ENCODE data around the gene FCHO2. TPM values are rescaled to one million over a fixed set of nuclear protein-coding genes. Genes with fewer than 3 reads are reported as not detected.

The FCHO2 gene
- total RNA-seq, 1 experiment from 2014 or later, result 5.8 TPM

- H2BK15ac ChIP-seq (ENCODE audit: low read depth, low read length), result no peak overlapping the region
- Mint-ChIP-seq H3K36me3 (ENCODE audit: insufficient read depth in 1 of 3, low read depth in 3 of 3) (peaks cover 0 to 7% (median 0%) of the 10 kb centered on the region in 3 experiments; a peak in 1 of 7 replicates), H3K4me1 (peaks cover 14% of the 10 kb centered on the region in 2 experiments), H3K9me3 (no peaks in the 10 kb centered on the region; a peak in 1 of 5 replicates), H3K4me3 (no peak overlapping the region), H3K27me3 (ENCODE audit: low read depth) (no peaks in the 10 kb centered on the region), H3K27ac (no peak overlapping the region)
- H4K20me1 ChIP-seq (ENCODE audit: control insufficient read depth, insufficient read depth, insufficient read length), result no peaks in the 10 kb centered on the region
- no peak overlapping the region for H3K27ac ChIP-seq (ENCODE audit: insufficient read length, low read depth, low read length)
- H4K5ac ChIP-seq (ENCODE audit: insufficient read length, low read depth, low read length), result no peak overlapping the region
- no peaks in the 10 kb centered on the region for H3K79me1 ChIP-seq (ENCODE audit: insufficient read depth, low read depth, low read length, poor library complexity, severe bottlenecking)
- no peak overlapping the region for H4K91ac ChIP-seq (ENCODE audit: insufficient read length, low read depth, low read length)
- H2BK5ac ChIP-seq (ENCODE audit: insufficient read length, low read length), result no peak overlapping the region
- H3T11ph ChIP-seq (ENCODE audit: low read length), result no peak overlapping the region
- no peak overlapping the region for H2BK12ac ChIP-seq (ENCODE audit: insufficient read length, low read depth, low read length)
- H3K79me2 ChIP-seq (ENCODE audit: insufficient read depth, low read length), result no peaks in the 10 kb centered on the region
- no peak overlapping the region for H2AK5ac ChIP-seq (ENCODE audit: insufficient read length, low read length)
- no peak overlapping the region for H3K18ac ChIP-seq (ENCODE audit: insufficient read length, low read depth, low read length)
- no peaks in the 10 kb centered on the region for H3K23me2 ChIP-seq (ENCODE audit: insufficient read length, low read depth, low read length, poor library complexity, severe bottlenecking)
- H3K27me3 ChIP-seq (ENCODE audit: insufficient read depth, low read length), result no peaks in the 10 kb centered on the region
- no peak overlapping the region for H2BK20ac ChIP-seq (ENCODE audit: low read depth, low read length, poor library complexity, severe bottlenecking)
- no peak for DNase-seq
- no peaks in the 10 kb centered on the region; the same call in 1 of the 2 replicates for H3K4me1 ChIP-seq (ENCODE audit: insufficient read depth, low read length)
- TF ChIP-seq, protein P1, sequence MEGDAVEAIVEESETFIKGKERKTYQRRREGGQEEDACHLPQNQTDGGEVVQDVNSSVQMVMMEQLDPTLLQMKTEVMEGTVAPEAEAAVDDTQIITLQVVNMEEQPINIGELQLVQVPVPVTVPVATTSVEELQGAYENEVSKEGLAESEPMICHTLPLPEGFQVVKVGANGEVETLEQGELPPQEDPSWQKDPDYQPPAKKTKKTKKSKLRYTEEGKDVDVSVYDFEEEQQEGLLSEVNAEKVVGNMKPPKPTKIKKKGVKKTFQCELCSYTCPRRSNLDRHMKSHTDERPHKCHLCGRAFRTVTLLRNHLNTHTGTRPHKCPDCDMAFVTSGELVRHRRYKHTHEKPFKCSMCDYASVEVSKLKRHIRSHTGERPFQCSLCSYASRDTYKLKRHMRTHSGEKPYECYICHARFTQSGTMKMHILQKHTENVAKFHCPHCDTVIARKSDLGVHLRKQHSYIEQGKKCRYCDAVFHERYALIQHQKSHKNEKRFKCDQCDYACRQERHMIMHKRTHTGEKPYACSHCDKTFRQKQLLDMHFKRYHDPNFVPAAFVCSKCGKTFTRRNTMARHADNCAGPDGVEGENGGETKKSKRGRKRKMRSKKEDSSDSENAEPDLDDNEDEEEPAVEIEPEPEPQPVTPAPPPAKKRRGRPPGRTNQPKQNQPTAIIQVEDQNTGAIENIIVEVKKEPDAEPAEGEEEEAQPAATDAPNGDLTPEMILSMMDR (conservative IDR thresholded peaks at IDR 0.05), result no peak
- H3K4me2 ChIP-seq (ENCODE audit: insufficient read depth, insufficient read length, low read length), result no peak overlapping the region
- H3K23ac ChIP-seq (ENCODE audit: insufficient read length, low read depth, low read length), result no peak overlapping the region
- H4K8ac ChIP-seq (replicated peaks; ENCODE audit: insufficient read length, low read depth, low read length), result no peak overlapping the region
- H3K14ac ChIP-seq (ENCODE audit: insufficient read depth, low read length), result no peak overlapping the region
- no peak overlapping the region for H3K9ac ChIP-seq (ENCODE audit: extremely low read depth, insufficient read length, low read length)
- no peak overlapping the region for H3K56ac ChIP-seq (ENCODE audit: insufficient read length, low read depth, low read length)
- H3K9me3 ChIP-seq (ENCODE audit: control insufficient read depth, low read depth, low read length), result no peaks in the 10 kb centered on the region
- H3K4ac ChIP-seq (ENCODE audit: low read depth, low read length), result no peak overlapping the region
- no peak overlapping the region for H2BK120ac ChIP-seq (ENCODE audit: low read depth, low read length, poor library complexity, severe bottlenecking)
- H2AFZ ChIP-seq (ENCODE audit: low read length), result no peak overlapping the region
- WGBS (ENCODE audit: extremely low coverage, insufficient read length, low lambda C conversion rate), result no CpG with 5 or more reads among the region's 2 CpGs
These were observed 76.0 kb downstream of the FCHO2 start for GRCh38 chr5:73031839-73032238.
